HG03460 (cell line): ENCODE data around the gene CADM2.

Experiments
- ATAC-seq: cut with Tn5 transposase; IDR thresholded peaks from one replicate; pipeline ENCODE4 v1.9.1; 2021; ENCODE audit not compliant: unreplicated experiment

Gene CADM2

DNA sequence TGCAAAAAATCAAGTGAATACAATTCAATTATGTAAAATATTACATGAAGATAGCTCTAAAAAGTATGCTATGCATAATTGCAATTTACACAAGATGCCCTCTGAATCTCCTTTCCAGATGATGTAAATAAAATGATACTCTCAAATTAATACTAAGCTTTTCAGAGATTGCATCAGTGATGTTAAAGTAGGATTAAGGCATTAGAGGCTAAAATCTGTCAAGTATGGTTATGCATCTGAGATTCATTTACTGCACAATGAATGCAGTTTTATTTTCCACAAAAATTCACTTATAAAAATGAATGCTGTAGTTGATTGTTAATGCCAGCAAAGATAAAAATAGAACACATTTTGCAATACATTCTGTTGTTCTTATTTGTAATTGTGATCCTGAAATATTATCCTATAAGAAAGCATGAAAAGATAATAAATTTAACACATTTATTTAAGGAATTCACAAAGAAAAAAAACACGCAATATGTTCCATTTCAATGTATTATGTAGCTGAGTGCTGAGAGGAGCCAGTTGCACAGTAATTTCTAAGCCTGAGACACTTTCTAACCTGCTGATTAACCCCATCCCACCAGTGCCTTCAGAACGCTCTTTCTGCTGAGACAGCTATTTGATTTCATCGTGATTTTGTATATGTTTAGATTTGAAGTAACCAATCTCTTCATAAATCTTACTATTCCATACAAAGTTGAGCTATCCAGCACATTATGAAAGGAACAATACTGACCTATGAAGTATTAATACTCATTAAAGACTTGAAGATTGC lies 224.4 kb downstream of the CADM2 start:
- no peak for ATAC-seq

DNA sequence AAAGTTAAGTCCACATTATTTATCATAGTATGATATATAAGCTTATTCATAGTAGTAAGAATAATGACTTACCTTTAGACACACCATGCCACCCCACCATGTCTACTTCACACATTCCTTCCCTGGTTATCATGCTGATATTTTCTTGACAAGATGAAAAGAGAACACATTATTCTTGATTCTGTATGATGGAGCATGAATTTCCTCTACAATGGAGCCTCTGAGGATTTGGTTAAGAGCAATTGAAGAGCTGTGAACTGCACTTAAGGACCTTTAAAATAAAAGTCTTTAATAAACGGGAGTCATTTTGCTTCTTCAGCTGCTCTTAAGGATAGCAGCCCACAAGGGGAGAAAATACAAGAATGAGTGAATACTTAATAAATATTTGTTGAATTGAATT lies 226.7 kb downstream of the CADM2 start:
- no peak for ATAC-seq

DNA sequence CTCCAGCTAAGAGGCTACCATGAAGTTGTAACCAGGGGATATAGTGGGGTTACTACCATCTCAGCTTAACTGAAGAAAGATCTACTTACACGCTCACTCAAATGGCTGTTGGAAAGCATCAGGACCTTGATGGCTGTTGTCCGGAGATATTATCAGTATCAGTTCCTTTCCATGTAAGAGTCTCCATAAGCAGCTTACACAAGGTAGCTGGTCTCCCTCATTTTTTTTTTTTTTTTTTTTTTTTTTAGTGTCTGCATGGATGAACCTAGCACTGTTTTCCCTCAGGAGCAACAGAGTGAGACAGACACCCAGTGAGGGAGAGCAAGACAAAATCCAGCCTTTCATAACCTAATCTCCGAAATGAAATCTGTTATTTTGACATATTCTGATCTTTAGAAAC lies 230.9 kb downstream of the CADM2 start:
- no peak for ATAC-seq

DNA sequence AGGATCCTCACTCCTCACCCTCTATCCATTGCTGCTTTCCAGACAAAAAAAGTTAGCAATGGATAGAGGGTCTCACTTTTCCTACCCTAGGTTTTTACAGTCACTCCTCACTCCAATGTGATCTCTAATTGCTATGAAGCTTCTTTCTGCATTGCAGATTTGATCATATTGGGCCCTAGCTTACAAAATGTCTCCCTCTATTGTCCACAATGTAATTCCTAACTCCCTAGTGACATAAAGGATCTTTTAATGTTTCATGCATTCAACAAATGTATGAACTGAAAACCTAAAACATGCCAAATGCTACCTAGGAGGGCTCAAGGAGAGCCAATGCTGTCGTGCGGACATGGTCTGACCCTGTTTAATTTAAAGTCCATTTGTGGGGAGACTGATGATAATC lies 234.8 kb downstream of the CADM2 start:
- no peak for ATAC-seq

DNA sequence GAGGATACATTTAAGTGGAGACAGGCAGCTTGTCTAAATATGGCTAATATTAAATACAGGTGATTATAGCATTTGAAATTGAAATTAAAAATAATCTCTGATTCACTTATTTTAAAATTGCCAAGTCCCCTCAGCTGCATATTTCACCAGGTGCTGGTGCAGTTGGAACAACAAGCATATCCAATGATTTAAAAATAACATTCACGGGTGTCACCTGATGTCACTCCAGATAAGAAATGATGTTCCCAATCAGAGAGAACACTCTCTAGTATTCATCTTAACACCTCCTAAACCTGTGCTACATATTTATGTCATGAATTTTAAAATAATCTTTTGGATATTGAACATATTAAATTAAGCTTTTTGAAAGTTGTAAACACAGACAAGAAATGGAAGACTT lies 249.9 kb downstream of the CADM2 start:
- no peak for ATAC-seq

DNA sequence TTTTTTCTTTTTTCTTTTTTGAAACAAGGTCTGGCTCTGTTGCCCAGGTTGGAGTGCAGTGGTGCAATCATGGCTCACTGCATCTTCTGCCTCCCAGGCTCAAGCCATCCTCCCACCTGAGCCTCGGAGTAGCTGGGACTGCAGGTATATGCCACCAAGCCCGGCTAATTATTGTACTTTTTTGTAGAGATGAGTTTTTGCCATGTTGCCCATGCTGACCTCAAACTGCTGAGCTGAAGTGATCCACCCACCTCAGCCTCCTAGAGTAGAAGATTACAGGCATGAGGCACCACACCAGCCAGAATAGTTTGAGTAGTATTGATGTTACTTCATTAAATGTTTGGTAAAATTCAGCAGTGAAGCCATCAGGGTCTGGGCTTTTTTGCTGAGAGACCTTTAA lies 251.8 kb downstream of the CADM2 start:
- ATAC-seq, result no peak

DNA sequence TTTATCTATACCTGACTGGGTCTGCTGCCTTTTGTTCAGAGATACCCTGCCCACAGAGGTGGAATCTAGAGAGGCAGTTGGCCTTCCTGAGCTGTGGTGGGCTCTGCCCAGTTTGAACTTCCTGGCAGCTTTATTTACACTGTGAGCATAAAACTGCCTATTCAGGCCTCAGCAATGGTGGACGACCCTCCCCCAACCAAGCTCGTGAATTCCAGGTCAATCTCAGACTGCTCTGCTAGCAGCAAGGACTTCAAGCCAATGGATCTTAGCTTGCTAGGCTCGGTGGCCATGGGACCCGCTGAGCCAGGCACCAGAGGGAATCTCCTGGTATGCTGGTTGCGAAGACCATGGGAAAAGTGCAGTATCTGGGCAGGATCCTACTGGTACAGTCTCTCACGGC lies 270.2 kb downstream of the CADM2 start:
- no peak for ATAC-seq

DNA sequence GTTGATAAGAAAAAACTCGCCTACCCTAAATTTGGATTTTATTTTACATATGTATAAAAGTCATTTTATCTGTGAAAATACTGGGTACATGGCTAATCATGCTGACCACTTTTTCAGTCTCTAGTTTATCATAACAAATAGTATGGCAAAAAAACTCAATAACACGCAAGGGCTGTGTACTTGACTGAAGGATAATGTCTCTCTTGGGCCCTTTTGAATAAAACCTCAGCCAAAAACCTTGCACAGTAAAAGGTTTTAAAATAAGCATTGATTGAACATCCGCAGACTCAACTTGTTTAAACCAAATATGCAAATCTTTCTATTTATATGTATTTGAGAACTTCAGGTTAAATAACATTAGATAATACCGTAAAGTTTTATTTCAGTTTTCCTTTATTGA lies 285.3 kb downstream of the CADM2 start:
- ATAC-seq, result no peak

DNA sequence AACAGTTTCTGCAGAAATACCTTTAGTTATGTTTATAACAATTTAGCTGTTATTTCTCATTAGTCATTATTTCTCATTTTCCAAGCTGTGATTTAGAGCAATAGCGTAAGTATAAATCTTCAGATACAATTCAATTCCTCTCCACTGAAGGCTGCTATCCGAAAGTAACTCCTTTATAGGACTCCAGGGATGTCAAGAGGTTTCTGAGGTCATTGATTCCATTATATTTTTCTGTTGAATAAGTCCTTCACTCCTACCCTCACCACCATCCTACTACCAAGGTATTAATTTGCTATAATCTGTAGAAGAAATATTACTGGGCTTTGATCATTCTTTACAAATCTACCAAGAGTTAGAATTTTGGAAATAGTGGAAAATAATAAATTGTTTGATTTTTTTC lies 285.7 kb downstream of the CADM2 start:
- ATAC-seq, result no peak

DNA sequence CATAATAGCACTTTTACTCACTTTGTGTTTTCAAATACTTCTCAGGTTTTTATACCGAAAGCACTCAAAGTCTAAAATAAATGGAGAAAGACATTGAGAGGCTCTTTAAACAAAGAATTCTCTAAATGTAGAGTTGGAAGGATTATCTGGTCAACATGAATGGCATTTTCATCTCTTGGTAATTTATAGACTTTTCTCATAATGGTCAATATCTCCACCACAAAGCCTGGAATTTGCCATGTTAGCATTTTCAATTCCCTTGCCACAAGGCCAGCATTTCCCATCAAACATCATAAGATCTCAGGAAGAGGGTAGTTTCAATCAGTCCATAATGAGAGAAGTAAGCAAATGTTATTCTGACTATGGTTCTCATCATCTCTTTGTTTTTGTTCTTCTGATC lies 293.0 kb downstream of the CADM2 start:
- ATAC-seq, result no peak

DNA sequence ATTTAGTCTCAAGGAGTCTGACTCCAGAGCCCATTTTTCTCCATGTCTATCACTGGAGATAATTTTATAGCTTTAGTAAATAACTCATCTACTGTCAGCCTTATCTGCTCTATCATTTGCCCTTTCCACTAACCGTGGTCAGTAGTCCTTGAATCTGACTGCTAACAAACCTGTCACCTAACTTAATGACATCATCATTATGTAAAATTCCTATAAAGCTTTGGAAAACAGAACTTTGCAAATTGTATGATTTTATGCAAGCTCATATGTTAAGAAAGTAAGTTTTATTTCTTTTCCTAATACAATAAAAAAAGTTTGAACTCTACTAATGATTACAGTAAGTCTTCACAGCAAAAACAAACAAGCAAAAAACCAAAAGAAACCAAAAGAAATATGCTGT lies 293.9 kb downstream of the CADM2 start:
- ATAC-seq, result no peak

DNA sequence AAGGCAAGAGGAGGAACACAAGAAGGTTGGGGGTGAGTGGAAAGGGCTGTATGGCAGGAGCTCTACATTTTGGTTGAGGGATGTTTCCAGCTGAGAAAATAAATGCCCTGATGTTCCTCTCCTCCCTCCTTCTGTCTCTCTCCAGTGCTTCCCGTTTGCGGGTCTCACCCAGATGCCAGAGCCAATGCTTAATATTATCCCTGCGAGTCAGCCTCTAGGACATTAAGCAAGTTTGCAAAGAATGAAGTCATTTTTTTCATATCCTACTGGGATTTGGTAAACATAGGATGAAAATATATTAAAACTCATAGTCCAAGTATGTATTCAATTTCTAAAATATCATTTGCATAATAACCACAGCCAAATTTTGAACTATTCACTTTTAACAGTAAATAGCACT lies 295.9 kb downstream of the CADM2 start:
- no peak for ATAC-seq

DNA sequence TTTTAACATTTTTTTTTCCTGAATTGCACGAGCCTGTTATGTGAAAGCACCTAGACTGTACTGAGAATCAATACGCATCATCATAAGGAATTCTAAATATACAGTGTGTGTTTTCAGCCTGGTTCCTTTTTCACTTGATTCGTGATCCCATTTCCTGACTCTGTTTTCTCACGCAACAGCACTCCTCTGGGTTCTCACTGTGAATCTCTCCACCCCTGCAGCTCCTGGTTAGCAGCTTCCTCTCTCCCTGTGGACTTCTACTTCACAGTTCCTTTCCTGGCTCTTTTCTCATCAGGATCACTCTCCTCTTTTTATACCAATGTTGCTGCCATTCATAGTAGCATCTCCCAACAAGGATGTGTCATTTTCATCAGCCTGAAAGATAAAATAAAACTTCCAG lies 297.2 kb downstream of the CADM2 start:
- no peak for ATAC-seq

DNA sequence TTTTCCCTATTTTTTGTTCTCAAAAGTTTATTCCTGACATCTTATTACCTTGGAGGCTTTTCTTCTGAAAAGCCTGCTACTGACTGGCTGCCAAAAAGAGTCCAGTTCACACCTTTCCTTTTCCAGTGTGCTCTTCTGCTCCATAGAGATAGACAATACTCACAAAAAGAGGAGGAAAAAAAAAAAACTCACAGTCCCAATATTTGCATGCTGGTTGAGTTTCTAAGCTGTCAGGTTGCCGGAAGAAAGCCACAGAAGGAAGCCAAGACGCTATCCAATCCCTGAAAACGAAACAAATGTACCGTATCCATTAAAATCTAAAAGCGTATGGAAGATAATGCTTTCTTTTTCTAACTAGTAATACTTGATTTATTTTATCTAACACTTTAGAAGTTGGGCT lies 299.5 kb downstream of the CADM2 start:
- ATAC-seq, result no peak

DNA sequence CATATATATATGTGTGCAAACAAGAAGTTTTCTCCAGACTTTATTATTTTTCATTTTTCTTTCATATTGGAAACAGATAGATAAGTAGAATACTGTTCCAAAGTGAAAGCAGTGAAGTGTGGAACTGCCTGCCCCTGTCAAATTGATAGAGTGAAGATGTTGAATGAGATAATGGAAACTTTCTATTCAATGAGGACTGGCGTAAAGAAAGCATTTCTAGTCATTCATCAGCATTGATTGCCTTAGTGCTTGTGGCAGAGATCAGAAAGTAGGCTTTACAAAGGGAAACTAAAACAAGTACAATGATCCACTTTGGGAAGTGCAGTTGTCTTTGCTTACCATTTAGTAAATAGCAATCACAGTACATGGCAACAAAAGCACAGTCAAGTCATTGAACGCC lies 300.0 kb downstream of the CADM2 start:
- ATAC-seq, result no peak

DNA sequence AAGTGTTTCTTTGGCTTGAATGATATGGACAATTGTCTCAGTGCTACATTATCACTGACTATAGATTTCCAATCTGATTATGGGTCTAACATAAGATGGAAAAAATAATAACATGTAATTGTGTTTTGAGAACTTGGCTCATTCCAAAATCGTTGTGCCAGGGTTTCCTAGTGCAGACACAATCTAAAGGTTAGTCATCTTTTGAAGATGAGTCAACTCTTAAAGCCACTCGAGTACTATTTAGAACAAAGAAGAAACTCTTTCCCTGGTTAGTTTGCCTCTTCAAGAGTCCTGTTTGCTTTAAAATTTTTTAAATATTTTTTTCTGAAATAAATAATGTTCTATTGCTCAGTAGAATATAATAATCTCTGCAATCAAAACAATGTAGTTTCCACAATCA lies 301.0 kb downstream of the CADM2 start:
- ATAC-seq, result no peak

DNA sequence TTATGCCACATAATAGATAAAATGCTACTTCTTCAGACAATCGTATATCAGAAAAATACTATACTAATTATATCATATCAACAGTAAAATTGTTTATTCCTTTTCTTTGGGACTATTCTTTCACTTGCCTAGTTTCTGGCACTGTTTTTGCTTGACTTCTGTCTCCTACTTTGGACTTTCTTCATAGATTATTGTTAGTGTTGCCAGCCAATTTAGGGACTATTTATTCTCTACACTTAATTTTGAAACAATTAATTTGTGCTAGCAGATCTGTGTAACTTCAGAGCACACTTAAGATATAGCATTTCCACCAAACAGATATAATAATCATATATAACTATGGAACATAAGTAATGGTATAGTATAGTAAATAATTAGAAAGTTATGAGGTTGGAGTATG lies 305.6 kb downstream of the CADM2 start:
- ATAC-seq, result no peak

DNA sequence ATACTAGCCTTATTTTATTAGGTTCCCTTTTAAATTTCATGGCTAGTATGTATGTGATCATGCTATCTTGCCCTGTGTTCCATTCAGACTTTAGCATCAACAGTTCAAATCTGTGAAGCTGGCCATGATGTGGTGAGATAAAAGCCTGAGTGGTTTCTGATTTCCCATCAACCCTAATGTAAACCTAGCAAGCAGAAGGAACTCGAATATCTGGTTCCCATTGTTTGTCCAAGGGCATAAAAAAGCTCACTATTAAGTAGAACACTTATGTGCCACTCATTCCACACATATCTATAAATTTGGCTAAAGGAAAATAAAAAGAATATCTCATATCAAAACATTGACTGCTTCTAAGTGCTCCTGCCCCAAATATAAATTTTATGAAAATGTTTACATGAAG lies 311.7 kb downstream of the CADM2 start:
- ATAC-seq, result no peak

DNA sequence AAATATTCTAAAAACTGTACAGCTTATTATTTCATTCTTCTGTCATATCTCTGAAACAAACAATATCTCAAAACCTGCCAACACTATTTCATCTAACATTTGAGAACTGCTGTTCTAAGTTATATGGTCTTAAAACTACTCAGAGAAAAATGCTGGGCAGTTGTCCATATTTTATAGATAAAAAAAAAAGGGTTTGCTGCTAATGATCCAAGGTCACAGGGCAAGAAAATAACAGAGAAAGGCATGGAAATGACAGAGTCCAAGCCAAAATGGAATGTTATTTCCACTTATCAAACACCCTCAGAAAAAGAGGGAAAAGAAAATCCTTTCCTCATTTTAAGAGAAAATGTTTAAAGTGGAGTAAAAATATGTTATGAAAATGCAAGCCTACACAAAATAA lies 313.1 kb downstream of the CADM2 start:
- ATAC-seq, result no peak

DNA sequence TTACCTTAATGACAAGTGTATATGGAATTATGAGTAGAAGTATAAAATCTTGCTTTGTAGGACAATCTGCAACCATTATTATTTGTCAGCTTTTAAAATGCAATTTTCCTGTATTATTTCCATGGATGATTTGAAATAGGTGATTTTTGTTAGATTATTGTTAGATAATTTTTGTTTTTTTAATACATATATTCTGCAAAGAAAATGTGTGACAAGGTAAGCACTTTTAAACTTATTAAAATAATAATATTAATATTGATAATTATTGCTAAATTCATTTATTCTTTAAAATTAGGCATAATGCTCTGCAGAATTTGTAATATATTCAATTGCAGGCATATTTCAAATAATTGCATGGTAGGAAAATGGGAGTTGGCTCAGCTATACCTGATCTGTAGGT lies 329.5 kb downstream of the CADM2 start:
- no peak for ATAC-seq

DNA sequence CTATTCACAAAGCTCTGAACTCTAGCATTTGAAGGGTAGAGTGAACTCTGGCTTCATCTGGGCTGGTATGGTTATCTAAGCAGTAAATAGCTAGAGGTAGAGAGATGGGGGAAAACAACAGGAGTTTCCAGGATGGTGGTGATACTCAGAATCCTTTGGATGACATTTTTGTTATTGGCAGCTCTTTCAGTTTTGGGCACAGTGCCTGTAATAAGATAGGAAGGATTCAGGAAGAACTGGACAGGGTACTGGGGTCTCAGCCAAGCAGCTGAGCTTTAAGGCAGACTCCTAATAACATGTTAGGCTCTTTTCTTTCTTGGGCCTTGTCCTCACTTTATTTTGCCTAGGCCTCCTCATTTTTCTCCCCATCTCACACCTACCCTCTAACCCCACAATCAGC lies 338.5 kb downstream of the CADM2 start:
- no peak for ATAC-seq

DNA sequence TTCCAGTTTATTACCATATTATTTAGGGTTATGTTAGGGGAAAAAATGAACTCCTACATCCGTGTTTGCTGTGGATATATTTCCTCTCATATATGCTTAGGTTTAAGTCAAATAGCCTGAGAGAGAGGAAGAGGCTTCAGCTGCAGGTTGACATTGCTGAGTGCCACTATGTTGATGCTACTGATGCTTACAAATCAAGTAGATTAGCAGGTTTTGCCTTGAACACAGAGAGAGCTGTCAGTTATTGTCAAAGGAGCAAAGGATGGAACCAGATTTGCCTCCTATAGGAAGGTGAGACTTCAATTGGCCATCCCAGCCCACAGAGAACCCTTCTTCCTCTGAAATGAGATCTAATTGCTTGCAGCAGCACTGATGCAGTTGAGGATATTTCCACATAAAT lies 339.2 kb downstream of the CADM2 start:
- ATAC-seq, result no peak

DNA sequence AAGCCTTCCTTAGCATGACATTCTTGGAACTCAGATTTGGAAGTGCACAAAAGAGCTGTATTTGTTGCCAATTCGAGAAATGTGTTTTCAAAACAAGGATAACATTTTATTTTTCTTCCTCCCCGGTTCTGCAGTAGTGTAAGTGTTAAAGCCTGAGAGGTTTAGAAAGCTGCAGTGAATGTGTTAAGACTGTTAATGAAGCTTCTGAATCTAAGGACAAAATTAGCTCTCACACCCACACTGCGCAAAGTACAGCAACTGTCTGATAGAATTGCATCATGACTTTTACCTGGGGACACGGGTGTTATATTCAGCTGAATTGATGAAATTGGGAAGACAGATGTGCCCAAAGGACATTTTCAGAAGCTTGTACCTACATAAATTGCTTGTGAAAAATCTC lies 344.4 kb downstream of the CADM2 start:
- no peak for ATAC-seq
